HFF-Myc (cell line): ENCODE results near the gene HDAC7.

Experiments
- DNase-seq: peaks from one replicate; pipeline ENCODE4 v3.0.0-alpha.2; 2011; ENCODE audit warnings: low read depth; ENCODE audit errors: extremely low read depth
- H3K4me3 ChIP-seq: replicated peaks from 2 replicates; pipeline ENCODE4 v1.5.1; 2011; ENCODE audit warnings: low read depth, mild to moderate bottlenecking, control low read depth, low read length
- CTCF ChIP-seq: IDR thresholded peaks from 2 replicates; pipeline ENCODE4 v1.5.1; 2012; ENCODE audit warnings: mild to moderate bottlenecking, low read depth, low read length, control low read depth; ENCODE audit errors: missing control alignments

The HDAC7 gene

GRCh38 chr12:47850153-47851084, 30.7 kb upstream of the HDAC7 start:
- TF ChIP-seq CTCF = no peak
- no peak for DNase-seq

GRCh38 chr12:47849261-47849660, 29.6 kb upstream of the HDAC7 start:
- no peak for TF ChIP-seq CTCF
- H3K4me3 ChIP-seq = no peak overlapping the region
- DNase-seq = no peak

More at GRCh38 chr12:47850153-47851084, 30.7 kb upstream of the HDAC7 start:
- no peak overlapping the region for H3K4me3 ChIP-seq

GRCh38 chr12:47848853-47849252, 29.1 kb upstream of the HDAC7 start:
- no peak for TF ChIP-seq CTCF
- DNase-seq = no peak
- no peak overlapping the region for H3K4me3 ChIP-seq

GRCh38 chr12:47846294-47846996, 26.7 kb upstream of the HDAC7 start:
- H3K4me3 ChIP-seq = no peak overlapping the region
- DNase-seq = no peak
- TF ChIP-seq CTCF = no peak

- TF ChIP-seq CTCF = no peak
- no peak for DNase-seq
- no peak overlapping the region for H3K4me3 ChIP-seq
These were observed 25.4 kb upstream of the HDAC7 start for GRCh38 chr12:47845081-47845480.

GRCh38 chr12:47844264-47845019, 24.7 kb upstream of the HDAC7 start:
- DNase-seq = no peak
- no peak overlapping the region for H3K4me3 ChIP-seq
- TF ChIP-seq CTCF = no peak
